ENCODE results near the gene WDFY4.

GRCh38 chr10:48878091-48878490 lies 193.4 kb downstream of the WDFY4 start:
- TF ChIP-seq NFRKB (IDR thresholded peaks at IDR 0.05; ENCODE audit: low read depth) = no peak
- no peak for TF ChIP-seq E2F5 (CRISPR knock-in tag; IDR thresholded peaks at IDR 0.05)
